ENCODE results near the gene GSC2.

The GSC2 gene

DNA sequence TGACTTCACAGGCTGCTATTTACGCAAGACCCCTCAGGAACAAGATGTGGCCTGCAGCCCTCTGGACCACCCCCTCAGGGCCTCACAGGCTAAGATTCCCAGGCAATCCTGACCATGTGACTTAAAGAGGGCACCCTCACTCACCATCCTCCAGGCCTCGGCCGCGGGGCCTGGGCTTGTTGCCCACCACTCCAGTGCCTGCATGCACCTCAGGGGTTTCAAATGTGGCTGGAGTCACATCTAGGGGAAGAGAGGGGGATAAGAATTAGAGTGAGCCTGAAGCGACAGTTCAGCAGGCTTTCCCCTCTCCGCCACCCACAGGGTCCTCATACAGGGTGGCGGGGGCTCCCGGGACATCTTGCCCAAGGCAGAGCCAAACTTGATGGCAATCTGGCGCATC is 7.7 kb downstream of the GSC2 start:
- Histone ChIP-seq H3K27ac (ENCODE audit: low read length, poor library complexity, severe bottlenecking) (no peak overlapping the region), H4K8ac (ENCODE audit: low read length) (no peak overlapping the region), H2AFZ (ENCODE audit: low read depth, low read length) (no peak overlapping the region), H3K23ac (ENCODE audit: low read length in 2 of 2) (no peak overlapping the region), H3K27me3 (ENCODE audit: control insufficient read depth in 1 of 2, insufficient read depth in 1 of 2, low read length in 2 of 2) (peaks cover 8 to 14% of the 10 kb centered on the region in 2 experiments), H4K91ac (ENCODE audit: low read length) (no peak overlapping the region), H3K4me2 (ENCODE audit: low read length, poor library complexity, severe bottlenecking) (no peak overlapping the region), H2AK5ac (ENCODE audit: low read length, severe bottlenecking) (no peak overlapping the region), H3K4me3 (ENCODE audit: insufficient read depth in 1 of 2, low read depth in 1 of 2, low read length in 2 of 2) (no peak overlapping the region), H3K9ac (ENCODE audit: low read length) (no peak overlapping the region), H2BK15ac (ENCODE audit: low read depth, poor library complexity, severe bottlenecking) (no peak overlapping the region), H3K4ac (ENCODE audit: low read depth in 1 of 2, low read length in 2 of 2) (no peak overlapping the region), H3K18ac (ENCODE audit: low read depth in 1 of 2, low read length in 2 of 2) (no peak overlapping the region), H3K9me3 (ENCODE audit: control insufficient read depth, low read length) (no peaks in the 10 kb centered on the region), H3K36me3 (ENCODE audit: control insufficient read depth in 1 of 2, insufficient read depth in 2 of 2, low read depth in 1 of 2, low read length in 2 of 2) (peaks cover 49 to 54% of the 10 kb centered on the region in 2 experiments), H2BK12ac (ENCODE audit: low read length in 2 of 2) (no peak overlapping the region), H3K4me1 (ENCODE audit: control insufficient read depth, insufficient read depth, low read depth, low read length) (peaks cover 5% of the 10 kb centered on the region), H2BK120ac (ENCODE audit: low read depth, low read length) (no peak overlapping the region), H3K79me1 (replicated peaks; ENCODE audit: low read length, poor library complexity, severe bottlenecking) (peaks cover 39% of the 10 kb centered on the region), H3K14ac (ENCODE audit: low read length in 2 of 2) (no peak overlapping the region), H2BK5ac (ENCODE audit: low read depth, low read length, poor library complexity, severe bottlenecking) (no peak overlapping the region)
- no peak for DNase-seq
- WGBS, result 98% methylated on average over 9 of the region's 9 CpGs

DNA sequence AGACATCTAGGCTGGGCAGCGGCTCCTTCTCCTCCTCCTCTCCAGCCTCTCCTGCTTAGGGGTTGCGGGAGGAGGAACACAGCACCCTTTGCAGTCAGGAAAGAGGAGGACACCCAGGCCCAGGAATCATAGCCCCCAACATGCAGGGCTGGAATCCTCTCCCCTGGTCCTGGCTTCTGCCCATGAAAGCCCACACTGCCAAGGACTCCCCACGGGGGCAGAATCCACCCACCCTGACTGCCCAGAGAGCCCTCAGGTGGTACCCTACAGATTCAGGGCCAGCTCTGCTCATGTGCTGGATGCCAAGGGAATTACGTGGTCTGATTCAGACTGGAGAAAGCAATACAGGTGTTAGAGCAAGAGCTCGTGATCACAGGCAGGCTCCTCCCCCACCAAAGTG is 10.1 kb downstream of the GSC2 start:
- no peak overlapping the region for H2BK120ac ChIP-seq (ENCODE audit: low read depth, low read length)
- no peak overlapping the region for H2AK5ac ChIP-seq (ENCODE audit: low read length, severe bottlenecking)
- no peak overlapping the region for H3K27ac ChIP-seq (ENCODE audit: low read length, poor library complexity, severe bottlenecking)
- H3K4me1 ChIP-seq (ENCODE audit: control insufficient read depth, insufficient read depth, low read depth, low read length), result peaks cover 5% of the 10 kb centered on the region
- H3K14ac ChIP-seq (ENCODE audit: low read length in 2 of 2), result no peak overlapping the region
- H3K79me1 ChIP-seq (replicated peaks; ENCODE audit: low read length, poor library complexity, severe bottlenecking), result peaks cover 44% of the 10 kb centered on the region
- H2BK15ac ChIP-seq (ENCODE audit: low read depth, poor library complexity, severe bottlenecking), result no peak overlapping the region
- no peak overlapping the region for H4K8ac ChIP-seq (ENCODE audit: low read length)
- no peak for DNase-seq
- no peak overlapping the region for H4K91ac ChIP-seq (ENCODE audit: low read length)
- H3K18ac ChIP-seq (ENCODE audit: low read depth in 1 of 2, low read length in 2 of 2), result no peak overlapping the region
- WGBS, result over 99% methylated on average over 5 of the region's 5 CpGs
- no peak overlapping the region for H3K9ac ChIP-seq (ENCODE audit: low read length)
- no peak overlapping the region for H2BK5ac ChIP-seq (ENCODE audit: low read depth, low read length, poor library complexity, severe bottlenecking)
- H3K27me3 ChIP-seq (ENCODE audit: control insufficient read depth in 1 of 2, insufficient read depth in 1 of 2, low read length in 2 of 2), result no peaks in the 10 kb centered on the region
- no peak overlapping the region for H3K23ac ChIP-seq (ENCODE audit: low read length in 2 of 2)
- H3K9me3 ChIP-seq (ENCODE audit: control insufficient read depth, low read length), result no peaks in the 10 kb centered on the region
- H3K4me3 ChIP-seq (ENCODE audit: insufficient read depth in 1 of 2, low read depth in 1 of 2, low read length in 2 of 2), result no peak overlapping the region
- peaks cover 63 to 74% of the 10 kb centered on the region in 2 experiments for H3K36me3 ChIP-seq (ENCODE audit: control insufficient read depth in 1 of 2, insufficient read depth in 2 of 2, low read depth in 1 of 2, low read length in 2 of 2)
- H2AFZ ChIP-seq (ENCODE audit: low read depth, low read length), result no peak overlapping the region
- no peak overlapping the region for H2BK12ac ChIP-seq (ENCODE audit: low read length in 2 of 2)
- H3K4me2 ChIP-seq (ENCODE audit: low read length, poor library complexity, severe bottlenecking), result no peak overlapping the region
- no peak overlapping the region for H3K4ac ChIP-seq (ENCODE audit: low read depth in 1 of 2, low read length in 2 of 2)

DNA sequence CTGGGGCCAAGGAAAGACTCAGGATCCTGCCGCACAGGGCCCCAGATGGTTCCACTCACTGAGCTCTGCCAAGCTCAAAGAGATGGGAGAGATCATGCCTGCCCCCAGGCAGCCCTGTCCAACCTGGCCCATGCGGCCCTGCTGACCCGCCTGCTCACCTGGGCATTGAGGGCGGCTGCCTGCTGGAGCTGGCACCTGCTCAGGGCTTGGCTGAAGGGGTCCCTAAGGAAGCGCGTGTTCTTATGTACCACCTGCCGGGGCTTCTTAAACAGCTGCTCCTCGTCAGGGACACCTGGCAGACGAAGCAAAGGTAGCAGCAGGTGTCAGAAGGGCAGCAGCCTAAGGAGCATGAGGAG is 11.1 kb downstream of the GSC2 start:
- Histone ChIP-seq H3K27ac (ENCODE audit: low read length, poor library complexity, severe bottlenecking) (no peak overlapping the region), H3K9ac (ENCODE audit: low read length) (no peak overlapping the region), H3K36me3 (ENCODE audit: control insufficient read depth in 1 of 2, insufficient read depth in 2 of 2, low read depth in 1 of 2, low read length in 2 of 2) (peaks cover 73 to 84% of the 10 kb centered on the region in 2 experiments), H2BK15ac (ENCODE audit: low read depth, poor library complexity, severe bottlenecking) (no peak overlapping the region), H3K18ac (ENCODE audit: low read depth in 1 of 2, low read length in 2 of 2) (no peak overlapping the region), H3K4me3 (ENCODE audit: insufficient read depth in 1 of 2, low read depth in 1 of 2, low read length in 2 of 2) (no peak overlapping the region), H3K79me1 (replicated peaks; ENCODE audit: low read length, poor library complexity, severe bottlenecking) (peaks cover 48% of the 10 kb centered on the region), H3K9me3 (ENCODE audit: control insufficient read depth, low read length) (no peaks in the 10 kb centered on the region), H3K4ac (ENCODE audit: low read depth in 1 of 2, low read length in 2 of 2) (no peak overlapping the region), H2BK120ac (ENCODE audit: low read depth, low read length) (no peak overlapping the region), H4K8ac (ENCODE audit: low read length) (no peak overlapping the region), H2BK12ac (ENCODE audit: low read length in 2 of 2) (no peak overlapping the region), H4K91ac (ENCODE audit: low read length) (no peak overlapping the region), H2AFZ (ENCODE audit: low read depth, low read length) (no peak overlapping the region), H3K4me1 (ENCODE audit: control insufficient read depth, insufficient read depth, low read depth, low read length) (peaks cover 5% of the 10 kb centered on the region), H3K23ac (ENCODE audit: low read length in 2 of 2) (no peak overlapping the region), H3K14ac (ENCODE audit: low read length in 2 of 2) (no peak overlapping the region), H2AK5ac (ENCODE audit: low read length, severe bottlenecking) (no peak overlapping the region), H3K27me3 (ENCODE audit: control insufficient read depth in 1 of 2, insufficient read depth in 1 of 2, low read length in 2 of 2) (no peaks in the 10 kb centered on the region), H2BK5ac (ENCODE audit: low read depth, low read length, poor library complexity, severe bottlenecking) (no peak overlapping the region), H3K4me2 (ENCODE audit: low read length, poor library complexity, severe bottlenecking) (no peak overlapping the region)
- 98% methylated on average over 9 of the region's 9 CpGs for WGBS
- DNase-seq, result no peak

DNA sequence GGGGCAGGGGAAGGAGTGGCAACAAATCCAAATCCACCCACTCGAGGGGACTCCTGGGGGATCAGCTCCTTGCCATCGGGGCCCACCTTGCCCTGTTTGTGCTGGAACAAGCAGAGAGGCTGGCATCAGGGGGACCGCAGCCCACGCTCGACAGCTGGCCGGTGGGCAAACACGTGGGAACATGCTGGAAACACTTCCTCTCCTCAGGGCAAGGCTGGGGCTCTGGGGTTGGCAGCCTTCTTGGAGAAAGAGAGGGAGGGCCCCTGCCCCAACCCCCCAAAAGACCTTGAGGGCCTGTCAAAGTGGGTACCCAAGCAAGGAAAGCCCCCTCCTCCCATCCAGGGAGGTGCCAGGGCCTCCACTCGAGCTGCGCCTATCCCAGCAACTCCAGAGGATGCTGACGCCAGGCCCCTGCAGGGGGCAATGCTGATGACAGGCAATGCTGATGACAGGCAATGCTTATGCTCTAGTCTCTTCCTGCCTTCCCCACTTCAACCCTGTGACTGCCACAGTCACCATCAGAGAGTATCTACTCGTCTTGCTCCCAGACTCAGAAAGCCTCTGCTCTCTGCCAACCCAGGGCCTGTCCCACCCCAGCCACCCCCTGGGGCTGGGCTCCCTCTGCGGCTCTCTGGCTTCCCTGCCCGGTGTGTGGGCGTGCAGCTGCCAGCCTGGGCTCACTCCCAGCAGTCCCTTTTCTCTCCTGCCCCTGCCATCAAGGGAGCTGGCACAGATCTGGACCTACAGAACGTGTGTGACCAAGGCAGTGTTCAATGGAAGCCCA is 11.7 kb downstream of the GSC2 start:
- Histone ChIP-seq H2AK5ac (ENCODE audit: low read length, severe bottlenecking) (no peak overlapping the region), H3K4me3 (ENCODE audit: insufficient read depth in 1 of 2, low read depth in 1 of 2, low read length in 2 of 2) (no peak overlapping the region), H3K36me3 (ENCODE audit: control insufficient read depth in 1 of 2, insufficient read depth in 2 of 2, low read depth in 1 of 2, low read length in 2 of 2) (peaks cover 79 to 90% of the 10 kb centered on the region in 2 experiments), H3K4me2 (ENCODE audit: low read length, poor library complexity, severe bottlenecking) (no peak overlapping the region), H4K8ac (ENCODE audit: low read length) (no peak overlapping the region), H2AFZ (ENCODE audit: low read depth, low read length) (no peak overlapping the region), H2BK15ac (ENCODE audit: low read depth, poor library complexity, severe bottlenecking) (no peak overlapping the region), H2BK5ac (ENCODE audit: low read depth, low read length, poor library complexity, severe bottlenecking) (no peak overlapping the region), H3K14ac (ENCODE audit: low read length in 2 of 2) (no peak overlapping the region), H4K91ac (ENCODE audit: low read length) (no peak overlapping the region), H2BK120ac (ENCODE audit: low read depth, low read length) (no peak overlapping the region), H3K79me1 (replicated peaks; ENCODE audit: low read length, poor library complexity, severe bottlenecking) (peaks cover 51% of the 10 kb centered on the region), H2BK12ac (ENCODE audit: low read length in 2 of 2) (no peak overlapping the region), H3K9ac (ENCODE audit: low read length) (no peak overlapping the region), H3K27ac (ENCODE audit: low read length, poor library complexity, severe bottlenecking) (no peak overlapping the region), H3K4me1 (ENCODE audit: control insufficient read depth, insufficient read depth, low read depth, low read length) (peaks cover 2% of the 10 kb centered on the region), H3K18ac (ENCODE audit: low read depth in 1 of 2, low read length in 2 of 2) (no peak overlapping the region), H3K4ac (ENCODE audit: low read depth in 1 of 2, low read length in 2 of 2) (no peak overlapping the region), H3K9me3 (ENCODE audit: control insufficient read depth, low read length) (no peaks in the 10 kb centered on the region), H3K23ac (ENCODE audit: low read length in 2 of 2) (no peak overlapping the region), H3K27me3 (ENCODE audit: control insufficient read depth in 1 of 2, insufficient read depth in 1 of 2, low read length in 2 of 2) (no peaks in the 10 kb centered on the region)
- WGBS, result 96% methylated on average over 15 of the region's 15 CpGs
- no peak for DNase-seq
